ENCODE results near the gene KRTAP12-1. TPM values are rescaled to one million over a fixed set of nuclear protein-coding genes. Genes with fewer than 3 reads are reported as not detected.
A peak's percentile ranks its signal among the peaks of the same experiment; 100 is the strongest.

Gene KRTAP12-1
- total and polyA plus RNA-seq, 2 of the 8 experiments (the other 6 are each of a cell fraction or from before 2014, with no cell fraction given) = 0.50 to 0.73 TPM

DNA sequence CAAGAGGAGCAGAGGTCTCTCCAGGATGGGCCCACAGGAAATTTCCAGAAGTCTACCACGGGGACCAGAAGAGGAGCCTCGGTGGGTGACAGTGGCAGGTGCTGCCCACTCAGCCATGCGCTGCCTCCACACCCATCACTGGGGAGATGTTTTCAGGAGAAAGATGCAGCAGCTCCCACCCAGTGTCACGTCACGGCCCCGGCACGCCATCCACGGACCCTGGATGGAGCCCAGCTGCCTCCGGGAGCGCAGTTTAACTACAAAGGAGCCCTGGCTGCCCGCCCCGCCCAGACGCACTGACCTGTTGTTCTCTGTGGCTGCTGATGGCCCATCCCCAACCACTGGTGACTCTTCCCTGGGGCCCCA, 22.7 kb upstream of the KRTAP12-1 start:
- Histone ChIP-seq H3K4me1 (replicated peaks in 1 of 4; ENCODE audit: control insufficient read depth in 3 of 4, insufficient read depth in 4 of 4, low read length in 3 of 4) (peaks cover 3 to 57% (median 51%) of the 10 kb centered on the region in 4 experiments), H3K14ac (ENCODE audit: insufficient read length) (no peak overlapping the region), H3K4me2 (ENCODE audit: insufficient read depth in 1 of 2, low read depth in 2 of 2, low read length in 2 of 2) (peak overlapping the region; percentile 58 to 77), H4K20me1 (replicated peaks in 1 of 2; ENCODE audit: control insufficient read depth in 1 of 2, insufficient read depth in 2 of 2, low read length in 2 of 2) (peaks cover 0 to 4% of the 10 kb centered on the region in 2 experiments), H2BK15ac (ENCODE audit: low read length) (no peak overlapping the region), H4K8ac (ENCODE audit: extremely low read depth, insufficient read depth, low read length) (peak overlapping the region; percentile 69; the same call in 1 of the 2 replicates), H3K23ac (ENCODE audit: insufficient read length) (no peak overlapping the region), H2AK5ac (ENCODE audit: low read depth, low read length) (peak overlapping the region; percentile 97), H3K27me3 (replicated peaks in 1 of 4; ENCODE audit: control insufficient read depth in 3 of 4, extremely low read depth in 1 of 4, insufficient read depth in 3 of 4, low read length in 3 of 4) (peaks cover 11 to 30% (median 26%) of the 10 kb centered on the region in 4 experiments; a peak in 6 of 7 replicates), H3K4me3 (ENCODE audit: extremely low read depth in 1 of 4, insufficient read depth in 2 of 4, low read depth in 3 of 4, low read length in 4 of 4) (peak overlapping the region; percentile 9 to 48 (median 18); a peak in 6 of 8 replicates), H3K56ac (replicated peaks; ENCODE audit: insufficient read length, low read depth, low read length) (peak overlapping the region; percentile 55), H3K23me2 (ENCODE audit: low read depth, low read length) (peaks cover 30% of the 10 kb centered on the region), H4K91ac (replicated peaks; ENCODE audit: insufficient read length, low read length) (peak overlapping the region; percentile 75), H3K9me3 (ENCODE audit: insufficient read depth in 2 of 2, low read depth in 1 of 2, low read length in 1 of 2) (no peaks in the 10 kb centered on the region), H2BK12ac (ENCODE audit: low read depth, low read length) (peak overlapping the region; percentile 95), H4K5ac (ENCODE audit: insufficient read length, low read depth, low read length) (peak overlapping the region; percentile 79), H3K36me3 (ENCODE audit: control insufficient read depth in 2 of 4, insufficient read depth in 4 of 4, low read length in 3 of 4) (no peaks in the 10 kb centered on the region), H2AFZ (ENCODE audit: low read length) (no peak overlapping the region), H3K79me2 (ENCODE audit: control insufficient read depth in 1 of 2, insufficient read depth in 2 of 2, low read length in 2 of 2) (no peaks in the 10 kb centered on the region), H2BK20ac (ENCODE audit: low read length) (peak overlapping the region; percentile 93; the same call in 1 of the 2 replicates), H2BK120ac (replicated peaks; ENCODE audit: low read depth, low read length) (no peak overlapping the region), H2BK5ac (ENCODE audit: low read depth, low read length) (peak overlapping the region; percentile 90; the same call in 1 of the 2 replicates), H3K9ac (replicated peaks in 1 of 4; ENCODE audit: extremely low read depth in 1 of 4, low read depth in 3 of 4, low read length in 3 of 4) (no peak overlapping the region), H3K4ac (replicated peaks; ENCODE audit: insufficient read length, low read depth, low read length) (no peak overlapping the region), H3K79me1 (ENCODE audit: low read depth, low read length) (peaks cover 3% of the 10 kb centered on the region; the same call in 1 of the 2 replicates), H3K27ac (ENCODE audit: low read depth, low read length) (peak overlapping the region; percentile 56; the same call in 1 of the 2 replicates), H3K18ac (ENCODE audit: extremely low read depth, low read length) (peak overlapping the region; percentile 87)
- peak in 1 of 2 experiments; percentile 67 for DNase-seq (ENCODE audit: low read depth in 1 of 2, low spot score in 2 of 2)
- POLR2A ChIA-PET (ENCODE audit: partially characterized antibody) = interaction anchor here (0.8 to 1.9 kb wide), 3 partner anchors 14 to 219 kb away, joined by 3 to 4 read pairs (median 4); no protein-coding TSS in a partner anchor
- no peak for FAIRE-seq
- 20% methylated on average over 10 of the region's 13 CpGs; no CpG with 5 or more reads in 1 of the 2 experiments for WGBS, 2 experiments (ENCODE audit: extremely low coverage in 1 of 2, insufficient coverage in 1 of 2, insufficient read length in 1 of 2, insufficient replicate concordance in 2 of 2, low coverage in 1 of 2, low lambda C conversion rate in 2 of 2, missing lambda C conversion rate in 1 of 2)
- CTCF ChIA-PET (ENCODE audit: partially characterized antibody) = interaction anchor here (1.0 to 3.6 kb wide), 6 partner anchors 65 to 215 kb away, joined by 3 to 14 read pairs (median 3); no protein-coding TSS in a partner anchor
- no peak for TF ChIP-seq TAF7 (optimal IDR thresholded peaks at IDR 0.05; ENCODE audit: borderline replicate concordance, low read depth, low read length)
- TF ChIP-seq SUZ12 (IDR thresholded peaks at IDR 0.05; ENCODE audit: low read length) = 0 out of 2 replicates have a peak, but pooled peaks have one; percentile 24
- 0 out of 4 replicates have a peak, but pooled peaks of 1 of the 2 experiments have one; percentile 30 for TF ChIP-seq HDAC2 (IDR thresholded peaks at IDR 0.05; ENCODE audit: borderline replicate concordance in 1 of 2, low read depth in 2 of 2, low read length in 2 of 2)

Data from H1 (cell line).